COLO829 (cell line): ENCODE measurements around the gene ACOD1.
"Not testable (repeated sequence)": the region's sequence is repeated elsewhere in the genome, so short reads cannot be mapped to it uniquely, and the experiment has no call there.

Experiments
- DNase-seq: peaks from one replicate; pipeline ENCODE4 v3.0.0; 2012; ENCODE audit warnings: low spot score

Gene ACOD1

DNA sequence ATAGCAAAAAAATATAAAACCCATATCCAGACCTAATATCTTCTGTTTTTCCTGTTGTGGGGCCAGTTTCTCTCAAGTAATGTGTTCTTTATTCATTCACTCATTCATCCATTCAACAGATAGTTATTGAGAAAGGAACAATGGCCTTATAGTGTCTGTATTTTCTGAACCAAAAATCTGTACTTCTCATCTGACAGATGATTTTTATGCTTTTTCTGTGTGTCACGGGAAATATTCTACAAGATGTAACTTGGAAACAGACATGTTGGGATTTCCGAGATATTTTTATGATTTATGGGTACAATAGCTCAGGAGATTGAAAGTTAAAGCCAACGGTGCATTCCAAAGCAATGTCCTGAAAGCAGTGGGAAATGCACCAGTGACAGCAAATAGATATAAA, 5.7 kb downstream of the ACOD1 start:
- peak; percentile 38 for DNase-seq

DNA sequence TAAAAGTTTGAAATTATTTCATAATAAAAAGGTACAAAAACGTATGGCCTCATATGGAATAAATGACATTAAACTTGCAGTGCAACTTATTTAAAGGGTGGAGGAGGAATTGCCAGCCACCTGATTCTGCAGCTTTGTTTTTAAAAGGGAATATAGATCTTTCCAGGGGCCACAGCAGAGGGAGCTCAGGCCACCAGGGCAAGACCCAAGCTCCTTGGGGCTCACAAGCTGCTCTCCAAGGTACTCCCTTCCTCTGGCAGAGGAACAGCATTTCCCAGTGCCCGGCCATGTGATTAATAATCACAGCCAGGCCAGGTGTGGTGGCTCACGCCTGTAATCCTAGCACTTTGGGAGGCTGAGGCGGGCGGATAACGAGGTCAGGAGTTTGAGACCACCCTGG, 6.2 kb downstream of the ACOD1 start:
- no peak for DNase-seq

DNA sequence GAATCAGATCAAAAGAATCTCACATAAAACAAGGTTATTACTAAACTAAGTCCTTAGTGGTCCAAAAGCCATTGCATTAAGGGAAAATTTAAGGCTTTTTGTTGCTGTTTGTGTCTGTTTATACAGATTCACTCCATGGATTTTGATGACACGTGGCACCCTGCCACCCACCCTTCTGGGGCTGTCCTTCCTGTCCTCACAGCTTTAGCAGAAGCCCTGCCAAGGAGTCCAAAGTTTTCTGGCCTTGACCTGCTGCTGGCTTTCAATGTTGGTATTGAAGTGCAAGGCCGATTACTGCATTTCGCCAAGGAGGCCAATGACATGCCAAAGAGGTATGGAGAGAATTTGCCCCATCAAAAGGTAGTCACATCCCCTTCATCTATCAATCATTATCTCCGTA, 6.9 kb downstream of the ACOD1 start:
- no peak for DNase-seq

GRCh38 chr13:76955661-76956060, 7.3 kb downstream of the ACOD1 start:
- DNase-seq = no peak

GRCh38 chr13:76958841-76959432, 10.6 kb downstream of the ACOD1 start:
- DNase-seq = no peak

GRCh38 chr13:76959734-76960133, 11.4 kb downstream of the ACOD1 start:
- not testable (repeated sequence) for DNase-seq

GRCh38 chr13:76965759-76966421, 17.6 kb downstream of the ACOD1 start:
- peak; percentile 94 for DNase-seq

DNA sequence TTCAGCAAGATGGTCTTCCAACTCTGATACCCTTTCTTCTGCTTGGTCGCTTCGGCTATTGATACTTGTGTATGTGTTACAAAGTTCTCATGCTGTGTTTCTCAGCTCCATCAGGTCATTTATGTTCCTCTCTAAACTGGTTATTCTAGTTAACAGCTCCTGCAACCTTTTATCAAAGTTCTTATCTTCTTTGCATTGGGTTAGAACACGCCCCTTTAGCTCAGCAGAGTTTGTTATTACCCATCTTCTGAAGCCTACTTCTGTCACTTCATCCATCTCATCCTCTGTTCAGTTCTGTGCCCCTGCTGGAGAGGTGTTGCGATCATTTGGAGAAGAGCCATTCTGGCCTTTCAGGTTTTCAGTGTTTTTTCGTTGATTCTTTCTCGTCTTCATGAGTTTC, 18.7 kb downstream of the ACOD1 start:
- no peak for DNase-seq

DNA sequence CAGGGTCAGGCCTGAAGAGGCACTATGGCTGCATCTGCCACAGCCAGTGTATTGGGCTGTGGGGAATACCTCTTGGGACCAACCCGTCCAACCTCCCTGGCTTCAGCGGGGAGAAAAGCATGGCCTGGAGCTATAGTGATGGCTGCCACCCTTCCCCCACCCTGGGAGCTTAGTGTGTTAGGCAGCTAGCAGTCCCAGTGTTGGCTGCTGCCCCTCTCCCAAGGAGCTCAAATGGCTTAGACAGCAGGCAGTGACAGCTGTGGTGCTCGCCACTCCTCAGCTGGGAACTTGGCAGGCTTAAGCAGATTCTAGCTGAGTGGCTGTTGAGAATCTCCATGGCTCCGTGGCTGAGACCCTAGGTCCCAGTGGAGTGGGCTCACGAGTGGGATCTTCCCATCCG, 19.7 kb downstream of the ACOD1 start:
- DNase-seq = no peak

- no peak for DNase-seq
Observed at GRCh38 chr13:76969488-76970365, 21.4 kb downstream of the ACOD1 start.

- no peak for DNase-seq
Observed at GRCh38 chr13:76971215-76971614, 22.9 kb downstream of the ACOD1 start.

- no peak for DNase-seq
Observed at GRCh38 chr13:76971851-76972829, 23.8 kb downstream of the ACOD1 start.

DNA sequence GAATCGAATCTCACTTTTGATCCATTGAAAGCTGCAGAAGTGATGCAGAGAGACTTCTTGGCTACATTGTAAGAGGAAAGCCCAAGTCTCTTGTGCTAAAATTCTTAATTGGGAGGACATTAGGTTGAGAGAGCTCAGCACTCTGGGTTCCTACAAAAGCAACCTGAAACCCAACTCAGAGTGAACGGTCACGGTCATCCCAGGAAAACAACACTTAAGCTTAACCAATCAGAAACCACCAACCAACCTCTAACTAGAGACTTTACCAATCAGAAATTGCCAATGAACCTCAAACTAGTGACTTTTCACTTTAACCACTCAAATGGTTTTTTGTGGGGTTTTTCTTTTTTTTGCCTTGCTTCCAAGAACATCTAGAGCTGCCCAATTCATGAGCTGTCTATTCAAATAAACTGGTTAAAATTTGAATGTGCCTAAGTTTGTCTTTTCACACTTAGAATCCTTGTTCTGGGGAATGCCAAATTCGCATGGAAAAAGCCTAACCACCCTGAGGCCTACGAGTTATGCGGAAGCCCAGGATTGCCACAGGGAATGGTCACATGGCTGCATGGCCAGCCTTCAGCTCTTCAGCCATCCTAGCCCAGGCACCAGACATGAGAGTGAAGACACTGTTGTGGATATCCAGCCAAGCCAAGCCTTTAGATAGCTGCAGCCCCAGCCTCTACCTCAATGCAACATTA, 25.8 kb downstream of the ACOD1 start:
- DNase-seq = no peak

GRCh38 chr13:76974618-76974975, 26.3 kb downstream of the ACOD1 start:
- no peak for DNase-seq

GRCh38 chr13:76975863-76976262, 27.6 kb downstream of the ACOD1 start:
- DNase-seq = no peak

GRCh38 chr13:76976490-76976889, 28.2 kb downstream of the ACOD1 start:
- no peak for DNase-seq

DNA sequence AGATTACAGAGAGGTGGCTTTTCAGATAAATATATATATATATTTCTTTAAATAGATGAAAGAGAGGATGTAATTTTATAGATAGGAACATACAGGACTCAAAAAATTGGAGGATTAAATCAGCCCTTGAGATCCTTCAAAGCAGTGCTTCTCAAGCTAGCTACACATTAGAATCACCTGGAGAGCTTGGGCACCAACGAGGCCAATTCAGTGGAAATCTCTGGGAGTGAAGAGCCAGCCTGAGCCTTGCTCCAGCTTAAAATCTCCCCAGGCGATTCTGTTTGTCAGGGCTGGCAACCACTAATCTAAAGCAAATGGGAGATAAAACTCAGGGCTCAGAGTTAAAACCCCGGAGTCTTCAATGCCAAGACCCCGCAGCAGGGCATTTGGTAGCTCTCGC, 28.6 kb downstream of the ACOD1 start:
- DNase-seq = no peak

DNA sequence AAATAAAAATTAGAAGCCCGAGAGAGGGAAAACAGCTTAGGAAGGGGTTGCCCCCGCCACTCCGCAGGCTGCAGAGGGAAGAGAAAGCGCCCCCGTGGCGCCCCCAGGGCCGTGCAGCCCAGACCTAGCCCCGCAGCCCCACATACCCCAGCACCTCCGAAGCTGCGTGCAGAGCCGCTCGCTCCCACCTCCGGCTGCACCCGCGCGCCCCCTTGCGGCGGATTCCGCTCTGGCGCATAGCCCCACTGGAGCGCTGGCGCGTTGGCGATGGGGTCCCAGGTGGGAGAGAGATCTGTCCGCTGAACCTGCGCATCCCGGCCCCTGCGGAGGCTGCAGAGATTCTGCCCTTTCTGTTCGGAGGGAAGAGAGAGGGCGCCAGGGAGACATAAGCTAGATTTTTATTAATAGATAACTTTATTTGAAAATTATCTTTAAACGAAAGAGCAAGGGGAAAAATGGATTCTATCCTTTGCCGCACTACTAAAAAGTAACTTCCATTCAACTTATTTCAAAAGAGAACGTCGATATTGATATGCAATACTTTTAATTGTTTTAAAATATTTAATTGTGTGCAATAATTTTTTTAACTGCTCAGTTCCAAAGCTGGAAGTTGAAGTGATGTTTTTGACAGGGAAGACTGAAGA, 31.9 kb downstream of the ACOD1 start:
- peak; percentile 86 for DNase-seq

GRCh38 chr13:76982061-76982460, 33.8 kb downstream of the ACOD1 start:
- no peak for DNase-seq

DNA sequence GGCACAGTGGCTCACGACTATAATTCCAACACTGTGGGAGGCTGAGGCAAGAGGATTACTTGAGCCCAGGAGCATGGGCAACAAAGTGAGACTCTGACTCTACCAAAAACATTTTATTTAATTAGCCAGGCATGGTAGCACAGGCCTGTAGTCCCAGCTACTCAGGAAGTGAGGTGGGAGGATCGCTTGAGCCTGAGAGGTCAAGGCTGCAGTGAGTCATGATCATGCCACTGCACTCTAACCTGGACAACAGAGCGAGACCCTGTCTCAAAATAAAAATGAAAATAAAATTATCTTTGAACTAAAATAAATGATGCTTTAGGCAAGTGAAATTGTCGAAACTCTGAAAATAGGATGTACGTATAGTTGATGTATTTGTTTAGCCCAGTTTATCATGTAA, 35.4 kb downstream of the ACOD1 start:
- no peak for DNase-seq

- DNase-seq = no peak
Observed at GRCh38 chr13:76991432-76991795, 43.1 kb downstream of the ACOD1 start.
